ENCODE results near the gene LYRM9.

DNA sequence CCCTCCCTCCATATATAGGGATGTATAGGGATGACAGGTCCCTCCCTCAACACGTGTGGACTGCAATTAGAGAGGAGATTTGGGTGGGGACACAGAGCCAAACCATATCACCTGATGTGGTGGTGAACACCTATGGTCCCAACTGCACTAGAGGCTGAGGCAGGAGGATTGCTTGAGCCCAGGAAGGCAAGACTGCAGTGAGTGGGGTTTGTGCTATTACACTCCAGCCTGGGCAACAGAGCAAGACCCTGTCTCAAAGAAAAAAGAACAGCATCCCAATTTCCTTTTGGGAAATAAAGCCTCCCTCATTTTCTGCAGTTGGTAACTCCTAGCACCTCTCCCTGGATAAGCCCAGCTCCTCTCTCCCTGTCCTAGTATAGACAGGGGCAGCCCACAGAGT is 23.8 kb upstream of the LYRM9 start:
- TF ChIP-seq, protein P1, sequence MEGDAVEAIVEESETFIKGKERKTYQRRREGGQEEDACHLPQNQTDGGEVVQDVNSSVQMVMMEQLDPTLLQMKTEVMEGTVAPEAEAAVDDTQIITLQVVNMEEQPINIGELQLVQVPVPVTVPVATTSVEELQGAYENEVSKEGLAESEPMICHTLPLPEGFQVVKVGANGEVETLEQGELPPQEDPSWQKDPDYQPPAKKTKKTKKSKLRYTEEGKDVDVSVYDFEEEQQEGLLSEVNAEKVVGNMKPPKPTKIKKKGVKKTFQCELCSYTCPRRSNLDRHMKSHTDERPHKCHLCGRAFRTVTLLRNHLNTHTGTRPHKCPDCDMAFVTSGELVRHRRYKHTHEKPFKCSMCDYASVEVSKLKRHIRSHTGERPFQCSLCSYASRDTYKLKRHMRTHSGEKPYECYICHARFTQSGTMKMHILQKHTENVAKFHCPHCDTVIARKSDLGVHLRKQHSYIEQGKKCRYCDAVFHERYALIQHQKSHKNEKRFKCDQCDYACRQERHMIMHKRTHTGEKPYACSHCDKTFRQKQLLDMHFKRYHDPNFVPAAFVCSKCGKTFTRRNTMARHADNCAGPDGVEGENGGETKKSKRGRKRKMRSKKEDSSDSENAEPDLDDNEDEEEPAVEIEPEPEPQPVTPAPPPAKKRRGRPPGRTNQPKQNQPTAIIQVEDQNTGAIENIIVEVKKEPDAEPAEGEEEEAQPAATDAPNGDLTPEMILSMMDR (IDR thresholded peaks at IDR 0.05; ENCODE audit: insufficient read depth, low read depth, low read length), result no peak
- no peak for TF ChIP-seq EZH2 (IDR thresholded peaks at IDR 0.05; ENCODE audit: insufficient read depth, low read length)
